ENCODE measurements around the gene TMEM60. TPM values are rescaled to one million over a fixed set of nuclear protein-coding genes. Genes with fewer than 3 reads are reported as not detected.

TMEM60 gene
- total and polyA plus RNA-seq, 3 donors from 2014 or later, result 21.7 to 31.4 (median 27.9) TPM

GRCh38 chr7:77819021-77819420, 20.8 kb upstream of the TMEM60 start:
- H3K4me1 ChIP-seq, result no peaks in the 10 kb centered on the region
- H3K4me3 ChIP-seq, result no peak overlapping the region
- DNase-seq, result no peak
- H3K27me3 ChIP-seq, result no peaks in the 10 kb centered on the region
- no peaks in the 10 kb centered on the region for H3K36me3 ChIP-seq (ENCODE audit: low read depth, missing control alignments)
- TF ChIP-seq POLR2A (IDR thresholded peaks at IDR 0.05) (no peak), CTCF (IDR thresholded peaks at IDR 0.05) (no peak)
- intact Hi-C loops (cut with DNase I; ENCODE audit: low total_unique reads), result no loop called here
- no peak overlapping the region for H3K27ac ChIP-seq
- no peaks in the 10 kb centered on the region for H3K9me3 ChIP-seq

GRCh38 chr7:77813180-77813579, 14.9 kb upstream of the TMEM60 start:
- WGBS, 2 donors, result 89 to 97% methylated on average over 2 of the region's 2 CpGs
- intact Hi-C loops (cut with DNase I; ENCODE audit: low total_unique reads), result no loop called here
- Histone ChIP-seq H3K27ac (no peak overlapping the region), H3K4me3 (no peak overlapping the region), H3K27me3 (no peaks in the 10 kb centered on the region), H3K9me3 (no peaks in the 10 kb centered on the region), H3K4me1 (no peaks in the 10 kb centered on the region), H3K36me3 (ENCODE audit: low read depth, missing control alignments) (no peaks in the 10 kb centered on the region)
- no peak for TF ChIP-seq POLR2A (IDR thresholded peaks at IDR 0.05)
- no peak for TF ChIP-seq CTCF (IDR thresholded peaks at IDR 0.05)
- DNase-seq, result no peak

GRCh38 chr7:77812290-77812685, 14.1 kb upstream of the TMEM60 start:
- TF ChIP-seq POLR2A (IDR thresholded peaks at IDR 0.05) (no peak), CTCF (IDR thresholded peaks at IDR 0.05) (no peak)

GRCh38 chr7:77811516-77812289, 13.5 kb upstream of the TMEM60 start:
- no peaks in the 10 kb centered on the region for H3K9me3 ChIP-seq
- no peaks in the 10 kb centered on the region for H3K36me3 ChIP-seq (ENCODE audit: low read depth, missing control alignments)
- no peak for DNase-seq
- no peaks in the 10 kb centered on the region for H3K27me3 ChIP-seq
- TF ChIP-seq CTCF (IDR thresholded peaks at IDR 0.05) (no peak), POLR2A (IDR thresholded peaks at IDR 0.05) (no peak)
- H3K4me3 ChIP-seq, result no peak overlapping the region
- 93 to 95% methylated on average over 2 of the region's 2 CpGs for WGBS, 2 donors
- H3K4me1 ChIP-seq, result no peaks in the 10 kb centered on the region
- no peak overlapping the region for H3K27ac ChIP-seq
- intact Hi-C loops (cut with DNase I; ENCODE audit: low total_unique reads), result no loop called here

More at GRCh38 chr7:77812290-77812685, 14.1 kb upstream of the TMEM60 start:
- intact Hi-C loops (cut with DNase I; ENCODE audit: low total_unique reads), result no loop called here
- no peaks in the 10 kb centered on the region for H3K4me1 ChIP-seq
- no peak overlapping the region for H3K27ac ChIP-seq
- no peaks in the 10 kb centered on the region for H3K27me3 ChIP-seq
- 80 to 93% methylated on average over 1 of the region's 1 CpG for WGBS, 2 donors
- H3K4me3 ChIP-seq, result no peak overlapping the region
- H3K36me3 ChIP-seq (ENCODE audit: low read depth, missing control alignments), result no peaks in the 10 kb centered on the region
- no peaks in the 10 kb centered on the region for H3K9me3 ChIP-seq
- DNase-seq, result no peak

GRCh38 chr7:77808517-77808916, 10.3 kb upstream of the TMEM60 start:
- no peak for TF ChIP-seq POLR2A (IDR thresholded peaks at IDR 0.05)
- no peak for TF ChIP-seq CTCF (IDR thresholded peaks at IDR 0.05)
- DNase-seq, result no peak
- 74 to 79% methylated on average over 1 of the region's 1 CpG for WGBS, 2 donors
- H3K4me3 ChIP-seq, result no peak overlapping the region
- H3K9me3 ChIP-seq, result no peaks in the 10 kb centered on the region
- H3K4me1 ChIP-seq, result no peaks in the 10 kb centered on the region
- no peaks in the 10 kb centered on the region for H3K27me3 ChIP-seq
- intact Hi-C loops (cut with DNase I; ENCODE audit: low total_unique reads), result no loop called here
- H3K27ac ChIP-seq, result no peak overlapping the region
- no peaks in the 10 kb centered on the region for H3K36me3 ChIP-seq (ENCODE audit: low read depth, missing control alignments)
